ENCODE measurements around the gene RAB11A.

RAB11A gene

DNA sequence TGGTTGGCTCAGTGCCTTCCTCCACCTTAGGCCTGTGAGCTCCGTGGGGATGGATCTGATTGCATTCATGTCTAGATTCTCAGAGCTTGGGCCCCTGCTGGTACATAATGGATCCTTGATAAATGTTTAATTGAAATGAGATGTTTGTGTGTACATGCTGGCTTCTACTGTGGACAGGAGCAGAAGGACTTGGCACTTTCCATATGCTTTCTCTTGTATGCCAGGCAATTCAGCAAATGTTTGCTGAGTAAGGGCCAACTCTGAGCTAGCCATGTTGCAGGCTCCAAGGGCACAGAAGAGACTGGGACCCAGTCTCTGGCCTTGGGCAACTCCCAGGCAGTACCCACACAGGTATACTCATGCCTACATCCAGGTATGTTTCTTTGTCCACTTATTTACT is 67.0 kb downstream of the RAB11A start:
- TF ChIP-seq ZFP30 (CRISPR knock-in tag; IDR thresholded peaks at IDR 0.05), result no peak

DNA sequence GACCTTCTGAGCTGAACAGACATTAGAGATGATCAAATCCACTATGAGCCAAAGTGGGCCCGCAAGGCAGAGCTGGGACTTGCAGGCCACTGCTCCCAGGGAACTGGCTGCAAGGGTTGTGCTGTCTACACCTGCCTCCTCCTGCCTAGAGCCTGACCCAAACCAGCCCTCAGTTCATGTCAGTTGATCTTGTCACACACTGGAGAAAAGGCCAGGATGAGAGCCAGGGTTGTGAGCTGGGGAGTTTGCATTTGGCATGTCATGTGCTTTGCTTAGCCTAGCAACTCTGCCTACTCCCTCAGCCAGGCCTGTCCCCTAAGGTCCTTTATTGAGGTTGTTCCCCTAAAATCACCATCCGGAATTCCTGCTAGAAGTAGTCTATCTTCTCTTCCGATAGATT is 67.8 kb downstream of the RAB11A start:
- ATAC-seq, result no peak
- TF ChIP-seq ZNF70 (CRISPR knock-in tag; IDR thresholded peaks at IDR 0.05) (no peak), ZFP30 (CRISPR knock-in tag; IDR thresholded peaks at IDR 0.05) (no peak), ZFP3 (CRISPR knock-in tag; IDR thresholded peaks at IDR 0.05) (no peak), SNAI2 (CRISPR knock-in tag; IDR thresholded peaks at IDR 0.05) (no peak)

More for the DNA sequence above, 67.0 kb downstream of the RAB11A start:
- no peak for ATAC-seq

DNA sequence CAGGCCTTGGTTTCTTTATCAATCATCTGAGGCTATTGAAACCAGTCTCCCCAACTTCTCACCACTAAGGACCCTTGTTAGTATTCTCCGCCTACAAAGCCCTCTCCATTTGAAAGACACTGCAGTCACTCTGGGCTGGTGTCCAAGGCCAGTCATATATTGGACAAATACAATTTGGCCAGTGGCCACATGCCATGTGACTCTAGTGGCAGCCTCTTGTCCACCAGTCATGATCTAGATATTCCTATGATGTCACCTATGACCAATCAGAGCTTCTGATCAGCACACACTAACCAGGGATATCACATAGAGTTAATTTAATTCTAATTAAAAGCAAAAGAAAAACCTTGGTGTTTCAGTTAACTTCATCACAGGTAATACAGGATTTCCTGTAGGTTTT is 68.2 kb downstream of the RAB11A start:
- no peak for TF ChIP-seq OSR1 (CRISPR knock-in tag; IDR thresholded peaks at IDR 0.05)
- TF ChIP-seq, protein P1, sequence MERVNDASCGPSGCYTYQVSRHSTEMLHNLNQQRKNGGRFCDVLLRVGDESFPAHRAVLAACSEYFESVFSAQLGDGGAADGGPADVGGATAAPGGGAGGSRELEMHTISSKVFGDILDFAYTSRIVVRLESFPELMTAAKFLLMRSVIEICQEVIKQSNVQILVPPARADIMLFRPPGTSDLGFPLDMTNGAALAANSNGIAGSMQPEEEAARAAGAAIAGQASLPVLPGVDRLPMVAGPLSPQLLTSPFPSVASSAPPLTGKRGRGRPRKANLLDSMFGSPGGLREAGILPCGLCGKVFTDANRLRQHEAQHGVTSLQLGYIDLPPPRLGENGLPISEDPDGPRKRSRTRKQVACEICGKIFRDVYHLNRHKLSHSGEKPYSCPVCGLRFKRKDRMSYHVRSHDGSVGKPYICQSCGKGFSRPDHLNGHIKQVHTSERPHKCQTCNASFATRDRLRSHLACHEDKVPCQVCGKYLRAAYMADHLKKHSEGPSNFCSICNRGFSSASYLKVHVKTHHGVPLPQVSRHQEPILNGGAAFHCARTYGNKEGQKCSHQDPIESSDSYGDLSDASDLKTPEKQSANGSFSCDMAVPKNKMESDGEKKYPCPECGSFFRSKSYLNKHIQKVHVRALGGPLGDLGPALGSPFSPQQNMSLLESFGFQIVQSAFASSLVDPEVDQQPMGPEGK (CRISPR knock-in tag; IDR thresholded peaks at IDR 0.05; ENCODE audit: borderline replicate concordance), result no peak
- TF ChIP-seq ISL1 (CRISPR knock-in tag; IDR thresholded peaks at IDR 0.05), result no peak
- TF ChIP-seq, protein P2, sequence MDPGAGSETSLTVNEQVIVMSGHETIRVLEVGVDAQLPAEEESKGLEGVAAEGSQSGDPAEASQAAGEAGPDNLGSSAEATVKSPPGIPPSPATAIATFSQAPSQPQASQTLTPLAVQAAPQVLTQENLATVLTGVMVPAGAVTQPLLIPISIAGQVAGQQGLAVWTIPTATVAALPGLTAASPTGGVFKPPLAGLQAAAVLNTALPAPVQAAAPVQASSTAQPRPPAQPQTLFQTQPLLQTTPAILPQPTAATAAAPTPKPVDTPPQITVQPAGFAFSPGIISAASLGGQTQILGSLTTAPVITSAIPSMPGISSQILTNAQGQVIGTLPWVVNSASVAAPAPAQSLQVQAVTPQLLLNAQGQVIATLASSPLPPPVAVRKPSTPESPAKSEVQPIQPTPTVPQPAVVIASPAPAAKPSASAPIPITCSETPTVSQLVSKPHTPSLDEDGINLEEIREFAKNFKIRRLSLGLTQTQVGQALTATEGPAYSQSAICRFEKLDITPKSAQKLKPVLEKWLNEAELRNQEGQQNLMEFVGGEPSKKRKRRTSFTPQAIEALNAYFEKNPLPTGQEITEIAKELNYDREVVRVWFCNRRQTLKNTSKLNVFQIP (CRISPR knock-in tag; IDR thresholded peaks at IDR 0.05; ENCODE audit: borderline replicate concordance, low read depth), result no peak
- TF ChIP-seq BACH2 (CRISPR knock-in tag; IDR thresholded peaks at IDR 0.05; ENCODE audit: borderline replicate concordance), result no peak
- no peak for TF ChIP-seq ZFP30 (CRISPR knock-in tag; IDR thresholded peaks at IDR 0.05)
- TF ChIP-seq TOX (CRISPR knock-in tag; IDR thresholded peaks at IDR 0.05; ENCODE audit: borderline replicate concordance), result no peak
- TF ChIP-seq, protein P3, sequence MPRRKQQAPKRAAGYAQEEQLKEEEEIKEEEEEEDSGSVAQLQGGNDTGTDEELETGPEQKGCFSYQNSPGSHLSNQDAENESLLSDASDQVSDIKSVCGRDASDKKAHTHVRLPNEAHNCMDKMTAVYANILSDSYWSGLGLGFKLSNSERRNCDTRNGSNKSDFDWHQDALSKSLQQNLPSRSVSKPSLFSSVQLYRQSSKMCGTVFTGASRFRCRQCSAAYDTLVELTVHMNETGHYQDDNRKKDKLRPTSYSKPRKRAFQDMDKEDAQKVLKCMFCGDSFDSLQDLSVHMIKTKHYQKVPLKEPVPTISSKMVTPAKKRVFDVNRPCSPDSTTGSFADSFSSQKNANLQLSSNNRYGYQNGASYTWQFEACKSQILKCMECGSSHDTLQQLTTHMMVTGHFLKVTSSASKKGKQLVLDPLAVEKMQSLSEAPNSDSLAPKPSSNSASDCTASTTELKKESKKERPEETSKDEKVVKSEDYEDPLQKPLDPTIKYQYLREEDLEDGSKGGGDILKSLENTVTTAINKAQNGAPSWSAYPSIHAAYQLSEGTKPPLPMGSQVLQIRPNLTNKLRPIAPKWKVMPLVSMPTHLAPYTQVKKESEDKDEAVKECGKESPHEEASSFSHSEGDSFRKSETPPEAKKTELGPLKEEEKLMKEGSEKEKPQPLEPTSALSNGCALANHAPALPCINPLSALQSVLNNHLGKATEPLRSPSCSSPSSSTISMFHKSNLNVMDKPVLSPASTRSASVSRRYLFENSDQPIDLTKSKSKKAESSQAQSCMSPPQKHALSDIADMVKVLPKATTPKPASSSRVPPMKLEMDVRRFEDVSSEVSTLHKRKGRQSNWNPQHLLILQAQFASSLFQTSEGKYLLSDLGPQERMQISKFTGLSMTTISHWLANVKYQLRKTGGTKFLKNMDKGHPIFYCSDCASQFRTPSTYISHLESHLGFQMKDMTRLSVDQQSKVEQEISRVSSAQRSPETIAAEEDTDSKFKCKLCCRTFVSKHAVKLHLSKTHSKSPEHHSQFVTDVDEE (CRISPR knock-in tag; IDR thresholded peaks at IDR 0.05), result no peak
- TF ChIP-seq CSDC2 (CRISPR knock-in tag; IDR thresholded peaks at IDR 0.05), result no peak
- TF ChIP-seq ZNF8 (CRISPR knock-in tag; IDR thresholded peaks at IDR 0.05), result no peak
- no peak for TF ChIP-seq ZNF70 (CRISPR knock-in tag; IDR thresholded peaks at IDR 0.05)
- TF ChIP-seq ZNF565 (CRISPR knock-in tag; conservative IDR thresholded peaks at IDR 0.05; ENCODE audit: low read depth), result no peak
- TF ChIP-seq PPARA (CRISPR knock-in tag; IDR thresholded peaks at IDR 0.05; ENCODE audit: borderline replicate concordance), result no peak
- TF ChIP-seq, protein P4, sequence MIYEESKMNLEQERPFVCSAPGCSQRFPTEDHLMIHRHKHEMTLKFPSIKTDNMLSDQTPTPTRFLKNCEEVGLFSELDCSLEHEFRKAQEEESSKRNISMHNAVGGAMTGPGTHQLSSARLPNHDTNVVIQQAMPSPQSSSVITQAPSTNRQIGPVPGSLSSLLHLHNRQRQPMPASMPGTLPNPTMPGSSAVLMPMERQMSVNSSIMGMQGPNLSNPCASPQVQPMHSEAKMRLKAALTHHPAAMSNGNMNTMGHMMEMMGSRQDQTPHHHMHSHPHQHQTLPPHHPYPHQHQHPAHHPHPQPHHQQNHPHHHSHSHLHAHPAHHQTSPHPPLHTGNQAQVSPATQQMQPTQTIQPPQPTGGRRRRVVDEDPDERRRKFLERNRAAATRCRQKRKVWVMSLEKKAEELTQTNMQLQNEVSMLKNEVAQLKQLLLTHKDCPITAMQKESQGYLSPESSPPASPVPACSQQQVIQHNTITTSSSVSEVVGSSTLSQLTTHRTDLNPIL (CRISPR knock-in tag; IDR thresholded peaks at IDR 0.05; ENCODE audit: low read depth), result no peak
- no peak for ATAC-seq

DNA sequence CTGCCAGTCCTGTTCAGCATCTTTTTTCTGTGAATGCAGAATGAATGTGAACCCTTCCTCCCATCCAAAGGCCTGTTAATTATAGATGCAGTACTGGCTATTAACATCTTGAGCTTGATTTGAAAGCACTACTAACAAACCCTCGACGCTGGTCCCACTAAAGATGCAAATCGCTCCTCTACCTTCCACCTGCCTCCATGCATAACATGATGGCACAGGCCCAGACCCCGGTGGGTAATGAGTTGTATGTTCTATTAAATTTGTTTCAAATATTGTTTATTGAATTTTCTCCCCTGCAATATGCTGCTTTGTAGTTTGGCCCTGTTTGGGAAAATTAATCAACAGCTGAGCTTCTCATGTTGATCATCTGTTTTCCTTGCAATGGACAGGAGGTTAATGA is 69.3 kb downstream of the RAB11A start:
- no peak for ATAC-seq
- no peak for TF ChIP-seq ZNF565 (CRISPR knock-in tag; conservative IDR thresholded peaks at IDR 0.05; ENCODE audit: low read depth)
- no peak for TF ChIP-seq OSR1 (CRISPR knock-in tag; IDR thresholded peaks at IDR 0.05)
- no peak for TF ChIP-seq ZC3H10 (CRISPR knock-in tag; IDR thresholded peaks at IDR 0.05)

DNA sequence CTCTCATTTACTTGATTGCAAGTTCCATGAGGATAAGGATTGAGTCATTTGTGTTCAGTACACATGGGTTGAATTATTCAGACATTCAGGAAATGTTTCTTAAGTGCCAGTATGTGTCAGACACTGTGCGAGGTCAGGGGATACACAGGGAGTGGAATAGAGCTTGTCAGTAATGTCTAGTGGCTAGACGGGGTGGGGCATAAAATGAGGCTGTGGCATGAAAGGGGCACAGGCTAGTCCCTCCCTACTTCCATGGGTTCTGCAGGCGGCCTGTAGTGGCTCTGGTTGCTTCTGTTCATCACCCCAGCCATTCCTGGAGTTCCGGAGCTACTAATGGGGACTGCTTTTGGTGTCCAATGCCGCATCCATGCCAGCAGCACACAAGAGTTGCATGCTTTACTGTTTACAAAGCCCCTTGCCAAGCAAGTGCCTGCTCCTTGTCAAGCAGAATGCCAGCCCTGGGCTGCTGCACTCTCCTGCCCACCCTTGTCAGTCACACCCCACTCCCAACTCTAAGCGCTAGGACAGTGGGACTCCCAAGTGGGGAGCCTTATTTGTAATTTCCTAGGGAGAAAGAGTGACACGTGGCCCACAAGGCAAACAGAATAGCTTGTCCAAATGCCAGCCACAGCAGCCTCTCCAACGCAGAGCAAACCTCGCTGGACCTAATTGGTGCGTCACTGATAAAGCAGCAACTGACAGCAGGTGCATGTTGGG is 70.8 kb downstream of the RAB11A start:
- peak; percentile 88 for ATAC-seq
- TF ChIP-seq, protein P3 (CRISPR knock-in tag; IDR thresholded peaks at IDR 0.05), result no peak
- no peak for TF ChIP-seq ARNTL (CRISPR knock-in tag; IDR thresholded peaks at IDR 0.05; ENCODE audit: borderline replicate concordance, low read depth)
- no peak for TF ChIP-seq SNAI2 (CRISPR knock-in tag; IDR thresholded peaks at IDR 0.05)
- TF ChIP-seq RARB (CRISPR knock-in tag; IDR thresholded peaks at IDR 0.05), result no peak
- no peak for TF ChIP-seq ZNF8 (CRISPR knock-in tag; IDR thresholded peaks at IDR 0.05)

Measured in SK-N-SH treated with all-trans-retinoic acid at 6 μM for 48 hours (cell line).